DMS53 treated with DMSO at 0.1 percent for 48 hours (cell line): ENCODE measurements around the gene PDE6C.

ENCODE experiments used
- DNase-seq: peaks from one replicate; lab custom pipeline; 2025; ENCODE audit not compliant: unreplicated experiment; lab: John Stamatoyannopoulos, UW

PDE6C gene

GRCh38 chr10:93612311-93612710 is at the start of gene PDE6C:
Gene PDE6C (plus strand): TSS chr10:93612537. CDS start chr10:93612726, 189 bp downstream.
- no peak for DNase-seq

GRCh38 chr10:93565446-93565845 is 46.9 kb upstream of the PDE6C start:
- no peak for DNase-seq

- DNase-seq = peak; percentile 35
Measured at GRCh38 chr10:93566435-93567276, 45.7 kb upstream of the PDE6C start, which contains the start of gene FFAR4. Gene FFAR4 (plus strand): TSS chr10:93566665. CDS start chr10:93566721, 56 bp downstream.

- DNase-seq = no peak
Measured at GRCh38 chr10:93567277-93568104, 44.8 kb upstream of the PDE6C start.

- peak; percentile 45 for DNase-seq
Measured at GRCh38 chr10:93568105-93568390, 44.3 kb upstream of the PDE6C start.

- DNase-seq = no peak
Measured at GRCh38 chr10:93570383-93570782, 42.0 kb upstream of the PDE6C start.

- no peak for DNase-seq
Measured at GRCh38 chr10:93572606-93573005, 39.7 kb upstream of the PDE6C start.

GRCh38 chr10:93573051-93573909 is 39.1 kb upstream of the PDE6C start:
- DNase-seq = no peak

- DNase-seq = no peak
Measured at GRCh38 chr10:93573924-93574323, 38.4 kb upstream of the PDE6C start.

GRCh38 chr10:93576888-93577287 is 35.4 kb upstream of the PDE6C start:
- DNase-seq = peak; percentile 24

- DNase-seq = no peak
Measured at GRCh38 chr10:93577565-93577964, 34.8 kb upstream of the PDE6C start.

GRCh38 chr10:93579089-93579488 is 33.2 kb upstream of the PDE6C start:
- no peak for DNase-seq

GRCh38 chr10:93579985-93580711 is 32.2 kb upstream of the PDE6C start:
- DNase-seq = no peak

GRCh38 chr10:93580828-93581227 is 31.5 kb upstream of the PDE6C start:
- no peak for DNase-seq

- DNase-seq = no peak
Measured at GRCh38 chr10:93584445-93584844, 27.9 kb upstream of the PDE6C start.

GRCh38 chr10:93589648-93590562 is 22.4 kb upstream of the PDE6C start:
- no peak for DNase-seq

GRCh38 chr10:93590638-93591037 is 21.7 kb upstream of the PDE6C start:
- DNase-seq = no peak

- DNase-seq = no peak
Measured at GRCh38 chr10:93591065-93591808, 21.1 kb upstream of the PDE6C start.

GRCh38 chr10:93593254-93593653 is 19.1 kb upstream of the PDE6C start:
- no peak for DNase-seq
